ENCODE measurements around the gene MON1A.
"Not testable (repeated sequence)": the region's sequence is repeated elsewhere in the genome, so short reads cannot be mapped to it uniquely, and the experiment has no call there.

Gene MON1A

DNA sequence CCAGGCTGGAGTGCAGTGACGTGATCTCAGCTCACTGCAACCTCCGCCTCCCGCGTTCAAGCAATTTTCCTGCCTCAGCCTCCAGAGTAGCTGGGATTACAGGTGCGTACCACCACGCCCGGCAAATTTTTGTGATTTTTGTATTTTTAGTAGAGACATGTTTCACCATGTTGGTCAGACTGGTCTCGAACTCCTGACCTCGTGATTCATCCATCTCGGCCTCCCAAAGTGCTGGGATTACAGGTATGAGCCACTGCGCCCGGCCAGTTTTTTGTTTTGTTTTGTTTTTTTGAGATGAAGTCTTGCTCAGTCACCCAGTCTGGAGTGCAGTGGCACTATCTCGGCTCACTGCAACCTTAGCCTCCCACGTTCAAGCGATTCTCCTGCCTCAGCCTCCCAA lies 2.7 kb upstream of the MON1A start:
- H3K27me3 ChIP-seq (ENCODE audit: control insufficient read depth in 1 of 2, insufficient read depth in 1 of 2, low read length in 2 of 2); H2AFZ ChIP-seq (ENCODE audit: low read depth, low read length); H3K4me3 ChIP-seq (ENCODE audit: insufficient read depth in 1 of 2, low read depth in 1 of 2, low read length in 2 of 2); H3K4ac ChIP-seq (ENCODE audit: low read depth in 1 of 2, low read length in 2 of 2); H2BK120ac ChIP-seq (ENCODE audit: low read depth, low read length); H4K8ac ChIP-seq (ENCODE audit: low read length); H2AK5ac ChIP-seq (ENCODE audit: low read length, severe bottlenecking); H3K27ac ChIP-seq (ENCODE audit: low read length, poor library complexity, severe bottlenecking); H2BK15ac ChIP-seq (ENCODE audit: low read depth, poor library complexity, severe bottlenecking); H2BK12ac ChIP-seq (ENCODE audit: low read length in 2 of 2); H3K9me3 ChIP-seq (ENCODE audit: control insufficient read depth, low read length); H3K79me1 ChIP-seq (replicated peaks; ENCODE audit: low read length, poor library complexity, severe bottlenecking); H4K91ac ChIP-seq (ENCODE audit: low read length); H3K18ac ChIP-seq (ENCODE audit: low read depth in 1 of 2, low read length in 2 of 2); H3K9ac ChIP-seq (ENCODE audit: low read length); H3K4me2 ChIP-seq (ENCODE audit: low read length, poor library complexity, severe bottlenecking); H3K23ac ChIP-seq (ENCODE audit: low read length in 2 of 2); H2BK5ac ChIP-seq (ENCODE audit: low read depth, low read length, poor library complexity, severe bottlenecking); DNase-seq; H3K4me1 ChIP-seq (ENCODE audit: control insufficient read depth, insufficient read depth, low read depth, low read length); H3K36me3 ChIP-seq (ENCODE audit: control insufficient read depth in 1 of 2, insufficient read depth in 2 of 2, low read depth in 1 of 2, low read length in 2 of 2); H3K14ac ChIP-seq (ENCODE audit: low read length in 2 of 2): not testable (repeated sequence)
- 97% methylated on average over 13 of the region's 15 CpGs for WGBS

DNA sequence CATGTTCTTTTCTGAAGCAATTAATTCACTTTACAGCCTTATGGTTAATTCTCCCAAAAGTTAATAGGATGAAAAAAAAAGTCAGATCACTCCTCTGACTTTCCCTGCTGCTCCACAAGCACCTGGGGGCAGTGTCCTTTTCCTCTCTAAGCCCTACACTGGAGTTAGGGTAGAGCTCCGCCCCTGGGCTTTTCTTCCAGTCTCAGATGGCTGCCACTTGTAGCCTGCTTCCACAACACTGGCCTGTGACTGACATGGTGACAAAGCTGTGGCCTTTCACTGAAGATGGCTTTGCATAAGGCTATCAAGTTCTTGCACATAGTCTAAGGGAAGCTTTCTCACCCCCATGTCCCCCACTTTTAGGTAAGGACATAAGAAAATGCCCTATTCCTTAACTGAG lies 1.3 kb upstream of the MON1A start:
- H3K9me3 ChIP-seq (ENCODE audit: control insufficient read depth, low read length) = no peaks in the 10 kb centered on the region
- H2AK5ac ChIP-seq (ENCODE audit: low read length, severe bottlenecking) = no peak overlapping the region
- no peak overlapping the region for H2BK12ac ChIP-seq (ENCODE audit: low read length in 2 of 2)
- 77% methylated on average over 1 of the region's 1 CpG for WGBS
- H4K8ac ChIP-seq (ENCODE audit: low read length) = no peak overlapping the region
- H2AFZ ChIP-seq (ENCODE audit: low read depth, low read length) = peak overlapping the region; percentile 3
- H3K4me2 ChIP-seq (ENCODE audit: low read length, poor library complexity, severe bottlenecking) = no peak overlapping the region
- no peak overlapping the region for H3K9ac ChIP-seq (ENCODE audit: low read length)
- no peak overlapping the region for H3K23ac ChIP-seq (ENCODE audit: low read length in 2 of 2)
- no peak overlapping the region for H4K91ac ChIP-seq (ENCODE audit: low read length)
- no peaks in the 10 kb centered on the region for H3K36me3 ChIP-seq (ENCODE audit: control insufficient read depth in 1 of 2, insufficient read depth in 2 of 2, low read depth in 1 of 2, low read length in 2 of 2)
- peaks cover 8% of the 10 kb centered on the region for H3K4me1 ChIP-seq (ENCODE audit: control insufficient read depth, insufficient read depth, low read depth, low read length)
- no peak overlapping the region for H2BK15ac ChIP-seq (ENCODE audit: low read depth, poor library complexity, severe bottlenecking)
- H3K79me1 ChIP-seq (replicated peaks; ENCODE audit: low read length, poor library complexity, severe bottlenecking) = peaks cover 8% of the 10 kb centered on the region
- no peak overlapping the region for H2BK120ac ChIP-seq (ENCODE audit: low read depth, low read length)
- H3K27me3 ChIP-seq (ENCODE audit: control insufficient read depth in 1 of 2, insufficient read depth in 1 of 2, low read length in 2 of 2) = no peaks in the 10 kb centered on the region
- H3K4ac ChIP-seq (ENCODE audit: low read depth in 1 of 2, low read length in 2 of 2) = no peak overlapping the region
- DNase-seq = no peak
- H2BK5ac ChIP-seq (ENCODE audit: low read depth, low read length, poor library complexity, severe bottlenecking) = no peak overlapping the region
- no peak overlapping the region for H3K4me3 ChIP-seq (ENCODE audit: insufficient read depth in 1 of 2, low read depth in 1 of 2, low read length in 2 of 2)
- H3K27ac ChIP-seq (ENCODE audit: low read length, poor library complexity, severe bottlenecking) = no peak overlapping the region
- H3K14ac ChIP-seq (ENCODE audit: low read length in 2 of 2) = no peak overlapping the region
- no peak overlapping the region for H3K18ac ChIP-seq (ENCODE audit: low read depth in 1 of 2, low read length in 2 of 2)

DNA sequence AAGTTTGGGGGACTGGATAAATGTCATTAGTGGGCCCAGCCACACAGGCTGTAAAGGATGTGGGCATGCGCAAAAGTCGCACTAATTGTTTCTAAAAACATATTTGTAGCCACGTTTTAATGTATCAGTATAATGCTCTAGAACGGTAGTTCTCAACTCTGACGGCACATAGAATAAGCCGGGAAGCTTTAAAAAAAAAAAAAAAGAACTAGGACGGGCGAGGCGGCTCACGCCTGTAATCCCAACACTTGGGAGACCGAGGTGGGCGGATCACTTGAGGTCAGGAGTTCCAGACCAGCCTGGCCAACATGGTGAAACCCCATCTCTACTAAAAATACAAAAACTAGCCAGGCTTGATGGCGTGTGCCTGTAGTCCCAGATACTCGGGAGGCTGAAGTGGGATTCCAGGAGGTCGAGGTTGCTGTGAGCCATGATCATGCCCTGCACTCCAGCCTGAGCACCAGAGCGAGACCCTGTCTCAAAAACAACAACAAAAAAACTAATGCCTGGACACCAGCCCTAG lies 618 bp upstream of the MON1A start:
- Histone ChIP-seq H3K4me3 (ENCODE audit: insufficient read depth in 1 of 2, low read depth in 1 of 2, low read length in 2 of 2) (peak overlapping the region in 1 of 2 experiments; percentile 91), H3K9ac (ENCODE audit: low read length) (peak overlapping the region; percentile 89), H2AK5ac (ENCODE audit: low read length, severe bottlenecking) (no peak overlapping the region), H3K79me1 (replicated peaks; ENCODE audit: low read length, poor library complexity, severe bottlenecking) (peaks cover 8% of the 10 kb centered on the region), H4K91ac (ENCODE audit: low read length) (peak overlapping the region; percentile 52), H2AFZ (ENCODE audit: low read depth, low read length) (peak overlapping the region; percentile 97), H3K4me2 (ENCODE audit: low read length, poor library complexity, severe bottlenecking) (peak overlapping the region; percentile 63), H4K8ac (ENCODE audit: low read length) (peak overlapping the region; percentile 95), H3K18ac (ENCODE audit: low read depth in 1 of 2, low read length in 2 of 2) (peak overlapping the region; percentile 26 to 66), H3K36me3 (ENCODE audit: control insufficient read depth in 1 of 2, insufficient read depth in 2 of 2, low read depth in 1 of 2, low read length in 2 of 2) (no peaks in the 10 kb centered on the region), H3K27me3 (ENCODE audit: control insufficient read depth in 1 of 2, insufficient read depth in 1 of 2, low read length in 2 of 2) (no peaks in the 10 kb centered on the region), H3K27ac (ENCODE audit: low read length, poor library complexity, severe bottlenecking) (no peak overlapping the region), H2BK5ac (ENCODE audit: low read depth, low read length, poor library complexity, severe bottlenecking) (no peak overlapping the region), H3K4me1 (ENCODE audit: control insufficient read depth, insufficient read depth, low read depth, low read length) (peaks cover 8% of the 10 kb centered on the region), H3K9me3 (ENCODE audit: control insufficient read depth, low read length) (no peaks in the 10 kb centered on the region), H2BK120ac (ENCODE audit: low read depth, low read length) (no peak overlapping the region), H3K4ac (ENCODE audit: low read depth in 1 of 2, low read length in 2 of 2) (no peak overlapping the region), H2BK12ac (ENCODE audit: low read length in 2 of 2) (no peak overlapping the region), H3K23ac (ENCODE audit: low read length in 2 of 2) (no peak overlapping the region), H2BK15ac (ENCODE audit: low read depth, poor library complexity, severe bottlenecking) (no peak overlapping the region), H3K14ac (ENCODE audit: low read length in 2 of 2) (peak overlapping the region in 1 of 2 experiments; percentile 63)
- DNase-seq = no peak
- 76% methylated on average over 16 of the region's 16 CpGs for WGBS

DNA sequence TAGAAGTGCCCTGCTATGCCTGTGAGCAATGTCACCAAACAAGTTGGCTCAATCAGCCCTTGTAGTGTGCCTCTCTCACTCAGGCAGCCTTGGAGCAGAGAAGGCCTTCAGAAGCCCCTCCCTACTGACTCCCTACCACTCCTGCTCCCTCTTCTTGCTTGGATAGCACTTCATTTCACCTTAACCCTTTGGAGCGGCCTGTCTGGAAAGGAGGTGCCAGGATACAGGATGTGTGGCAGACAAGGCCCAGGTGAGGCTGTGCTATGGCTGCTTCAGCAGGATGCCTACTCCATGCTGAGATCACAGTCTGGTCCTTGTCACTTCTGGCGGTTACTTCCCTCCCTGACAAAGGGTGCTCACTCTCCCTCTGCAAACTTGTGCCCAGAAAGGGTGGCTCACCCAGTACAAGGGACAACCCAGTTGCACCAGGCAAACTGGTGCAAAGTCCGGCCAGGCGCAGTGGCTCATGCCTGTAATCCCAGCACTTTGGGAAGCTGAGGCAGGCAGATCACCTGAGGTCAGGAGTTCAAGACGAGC lies 1.1 kb downstream of the MON1A start:
- H4K91ac ChIP-seq (ENCODE audit: low read length) = peak overlapping the region; percentile 18
- peaks cover 8% of the 10 kb centered on the region for H3K4me1 ChIP-seq (ENCODE audit: control insufficient read depth, insufficient read depth, low read depth, low read length)
- no peak overlapping the region for H3K4me2 ChIP-seq (ENCODE audit: low read length, poor library complexity, severe bottlenecking)
- H3K9me3 ChIP-seq (ENCODE audit: control insufficient read depth, low read length) = no peaks in the 10 kb centered on the region
- no peak overlapping the region for H2BK15ac ChIP-seq (ENCODE audit: low read depth, poor library complexity, severe bottlenecking)
- no peak overlapping the region for H3K27ac ChIP-seq (ENCODE audit: low read length, poor library complexity, severe bottlenecking)
- DNase-seq = no peak
- peak overlapping the region; percentile 45 for H4K8ac ChIP-seq (ENCODE audit: low read length)
- no peak overlapping the region for H2BK5ac ChIP-seq (ENCODE audit: low read depth, low read length, poor library complexity, severe bottlenecking)
- 95% methylated on average over 5 of the region's 5 CpGs for WGBS
- H2AK5ac ChIP-seq (ENCODE audit: low read length, severe bottlenecking) = no peak overlapping the region
- H2BK120ac ChIP-seq (ENCODE audit: low read depth, low read length) = no peak overlapping the region
- no peak overlapping the region for H3K14ac ChIP-seq (ENCODE audit: low read length in 2 of 2)
- H3K23ac ChIP-seq (ENCODE audit: low read length in 2 of 2) = no peak overlapping the region
- H3K4ac ChIP-seq (ENCODE audit: low read depth in 1 of 2, low read length in 2 of 2) = peak overlapping the region in 1 of 2 experiments; percentile 41
- H3K18ac ChIP-seq (ENCODE audit: low read depth in 1 of 2, low read length in 2 of 2) = no peak overlapping the region
- peak overlapping the region in 1 of 2 experiments; percentile 91 for H3K4me3 ChIP-seq (ENCODE audit: insufficient read depth in 1 of 2, low read depth in 1 of 2, low read length in 2 of 2)
- H3K79me1 ChIP-seq (replicated peaks; ENCODE audit: low read length, poor library complexity, severe bottlenecking) = peaks cover 8% of the 10 kb centered on the region
- no peak overlapping the region for H2AFZ ChIP-seq (ENCODE audit: low read depth, low read length)
- H3K9ac ChIP-seq (ENCODE audit: low read length) = peak overlapping the region; percentile 89
- no peaks in the 10 kb centered on the region for H3K27me3 ChIP-seq (ENCODE audit: control insufficient read depth in 1 of 2, insufficient read depth in 1 of 2, low read length in 2 of 2)
- no peak overlapping the region for H2BK12ac ChIP-seq (ENCODE audit: low read length in 2 of 2)
- H3K36me3 ChIP-seq (ENCODE audit: control insufficient read depth in 1 of 2, insufficient read depth in 2 of 2, low read depth in 1 of 2, low read length in 2 of 2) = peaks cover 0 to 3% of the 10 kb centered on the region in 2 experiments

All from mesenchymal stem cell (in vitro differentiated cells and primary cell).